SK-N-MC (cell line): ENCODE measurements around the gene NFS1.

Source experiments
- EZH2 ChIP-seq: fragments of 200-600 bp; sonication (generic); IDR thresholded peaks from one replicate; pipeline ENCODE4 v1.6.1; 2017; ENCODE audit warnings: antibody characterized with exemption
- FOXP2 ChIP-seq: optimal IDR thresholded peaks from 2 replicates; pipeline ENCODE3; 2011; ENCODE audit warnings: mild to moderate bottlenecking, moderate library complexity; ENCODE audit not compliant: insufficient read depth; ENCODE audit errors: extremely low read length, control extremely low read depth
- POLR2AphosphoS5 ChIP-seq: IDR thresholded peaks from 2 replicates; pipeline ENCODE4 v1.6.1; 2012; ENCODE audit warnings: mild to moderate bottlenecking, low read depth, low read length, borderline replicate concordance

- TF ChIP-seq POLR2AphosphoS5 (peak; percentile 35; the same call in 1 of the 2 replicates), EZH2 (no peak), FOXP2 (no peak)
Observed at GRCh38 chr20:35663516-35664465, 35.4 kb downstream of the NFS1 start.
